ENCODE measurements around the gene CFAP20DC.
"Not testable (repeated sequence)": the region's sequence is repeated elsewhere in the genome, so short reads cannot be mapped to it uniquely, and the experiment has no call there.

DNA sequence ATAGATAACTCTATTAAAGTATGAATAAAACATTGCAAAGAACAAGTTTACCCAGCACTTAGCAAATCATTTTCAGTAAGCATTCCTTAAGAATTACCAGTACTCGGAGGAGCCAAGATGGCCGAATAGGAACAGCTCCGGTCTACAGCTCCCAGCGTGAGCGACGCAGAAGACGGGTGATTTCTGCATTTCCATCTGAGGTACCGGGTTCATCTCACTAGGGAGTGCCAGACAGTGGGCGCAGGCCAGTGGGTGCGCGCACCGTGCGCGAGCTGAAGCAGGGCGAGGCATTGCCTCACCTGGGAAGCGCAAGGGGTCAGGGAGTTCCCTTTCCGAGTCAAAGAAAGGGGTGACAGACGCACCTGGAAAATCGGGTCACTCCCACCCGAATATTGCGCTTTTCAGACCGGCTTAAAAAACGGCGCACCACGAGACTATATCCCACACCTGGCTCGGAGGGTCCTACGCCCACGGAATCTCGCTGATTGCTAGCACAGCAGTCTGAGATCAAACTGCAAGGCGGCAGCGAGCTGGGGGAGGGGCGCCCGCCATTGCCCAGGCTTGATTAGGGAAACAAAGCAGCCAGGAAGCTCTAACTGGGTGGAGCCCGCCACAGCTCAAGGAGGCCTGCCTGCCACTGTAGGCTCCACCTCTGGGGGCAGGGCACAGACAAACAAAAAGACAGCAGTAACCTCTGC, 207.6 kb downstream of the CFAP20DC start:
- TF ChIP-seq, protein P1, sequence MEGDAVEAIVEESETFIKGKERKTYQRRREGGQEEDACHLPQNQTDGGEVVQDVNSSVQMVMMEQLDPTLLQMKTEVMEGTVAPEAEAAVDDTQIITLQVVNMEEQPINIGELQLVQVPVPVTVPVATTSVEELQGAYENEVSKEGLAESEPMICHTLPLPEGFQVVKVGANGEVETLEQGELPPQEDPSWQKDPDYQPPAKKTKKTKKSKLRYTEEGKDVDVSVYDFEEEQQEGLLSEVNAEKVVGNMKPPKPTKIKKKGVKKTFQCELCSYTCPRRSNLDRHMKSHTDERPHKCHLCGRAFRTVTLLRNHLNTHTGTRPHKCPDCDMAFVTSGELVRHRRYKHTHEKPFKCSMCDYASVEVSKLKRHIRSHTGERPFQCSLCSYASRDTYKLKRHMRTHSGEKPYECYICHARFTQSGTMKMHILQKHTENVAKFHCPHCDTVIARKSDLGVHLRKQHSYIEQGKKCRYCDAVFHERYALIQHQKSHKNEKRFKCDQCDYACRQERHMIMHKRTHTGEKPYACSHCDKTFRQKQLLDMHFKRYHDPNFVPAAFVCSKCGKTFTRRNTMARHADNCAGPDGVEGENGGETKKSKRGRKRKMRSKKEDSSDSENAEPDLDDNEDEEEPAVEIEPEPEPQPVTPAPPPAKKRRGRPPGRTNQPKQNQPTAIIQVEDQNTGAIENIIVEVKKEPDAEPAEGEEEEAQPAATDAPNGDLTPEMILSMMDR (IDR thresholded peaks at IDR 0.05) = not testable (repeated sequence)
- not testable (repeated sequence) for TF ChIP-seq ZFX (IDR thresholded peaks at IDR 0.05; ENCODE audit: borderline replicate concordance)
